Neural progenitor cell (in vitro differentiated cells): Measurements from ENCODE around the gene CAPN10. TPM values are rescaled to one million over a fixed set of nuclear protein-coding genes. Genes with fewer than 3 reads are reported as not detected.

ENCODE experiments used
- DNase-seq: peaks from one replicate; pipeline ENCODE4 v3.0.0-alpha.2; 2016; ENCODE audit warnings: low spot score
- H2AFZ ChIP-seq: fragments of 200-600 bp; sonication (generic); replicated peaks from 2 replicates; pipeline ENCODE4 v1.6.1; 2016; ENCODE audit warnings: antibody characterized with exemption
- H3F3A ChIP-seq: fragments of 200-600 bp; sonication (generic); 2 replicates; pipeline ENCODE4 v1.6.1; 2016; ENCODE audit warnings: antibody characterized with exemption, low read depth
- H3K27ac ChIP-seq: fragments of 200-600 bp; sonication (generic); 2 replicates; pipeline ENCODE4 v1.5.1; 2016; ENCODE audit warnings: mild to moderate bottlenecking
- H3K27me3 ChIP-seq: fragments of 200-600 bp; sonication (generic); 2 replicates; pipeline ENCODE4 v1.6.1; 2016; ENCODE audit warnings: mild to moderate bottlenecking, moderate library complexity
- H3K36me3 ChIP-seq: fragments of 200-600 bp; sonication (generic); 2 replicates; pipeline ENCODE4 v1.5.1; 2016
- H3K4me1 ChIP-seq: fragments of 200-600 bp; sonication (generic); 2 replicates; pipeline ENCODE4 v1.6.1; 2016; ENCODE audit warnings: mixed run types
- H3K4me2 ChIP-seq: fragments of 200-600 bp; sonication (generic); 2 replicates; pipeline ENCODE4 v1.6.1; 2016
- H3K4me3 ChIP-seq: fragments of 200-600 bp; sonication (generic); 2 replicates; pipeline ENCODE4 v1.5.1; 2016
- H3K79me2 ChIP-seq: fragments of 200-600 bp; sonication (generic); 2 replicates; pipeline ENCODE4 v1.6.1; 2016; ENCODE audit warnings: low read depth
- H3K9ac ChIP-seq: fragments of 200-600 bp; sonication (generic); 2 replicates; pipeline ENCODE4 v1.6.1; 2016
- H3K9me3 ChIP-seq: fragments of 200-600 bp; sonication (generic); 2 replicates; pipeline ENCODE4 v1.5.1; 2016; ENCODE audit warnings: low read depth
- H4K20me1 ChIP-seq: fragments of 200-600 bp; sonication (generic); 2 replicates; pipeline ENCODE4 v1.6.1; 2016; ENCODE audit warnings: low read depth
- H3K27ac Mint-ChIP-seq: 3 replicates; pipeline ENCODE4 v1.8.0; 2021; ENCODE audit warnings: mixed read lengths
- H3K27me3 Mint-ChIP-seq: 2 replicates; pipeline ENCODE4 v1.8.0; 2022; ENCODE audit warnings: low read depth, mild to moderate bottlenecking, inconsistent platforms, moderate library complexity, mixed read lengths; ENCODE audit not compliant: insufficient read depth
- H3K36me3 Mint-ChIP-seq: 3 replicates; pipeline ENCODE4 v1.8.0; 2021; ENCODE audit warnings: mixed read lengths
- H3K4me1 Mint-ChIP-seq: 3 replicates; pipeline ENCODE4 v1.8.0; 2021; ENCODE audit warnings: mixed read lengths
- H3K4me3 Mint-ChIP-seq: 3 replicates; pipeline ENCODE4 v1.8.0; 2021; ENCODE audit warnings: mild to moderate bottlenecking, moderate library complexity, mixed read lengths
- H3K9me3 Mint-ChIP-seq: 3 replicates; pipeline ENCODE4 v1.8.0; 2020; ENCODE audit warnings: mixed read lengths
- EZH2 ChIP-seq: fragments of 200-600 bp; sonication (generic); IDR thresholded peaks from 2 replicates; pipeline ENCODE4 v1.6.1; 2017; ENCODE audit warnings: antibody characterized with exemption, mild to moderate bottlenecking, moderate library complexity
- EZH2phosphoT487 ChIP-seq: fragments of 200-600 bp; sonication (generic); IDR thresholded peaks from 2 replicates; pipeline ENCODE4 v1.6.1; 2017; ENCODE audit warnings: antibody characterized with exemption
- total RNA-seq: library from RNA; depleted of rRNA; stranded (reverse); fragments of >200 nt; gene quantifications from 2 replicates; pipeline ENCODE4 v1.2.3, GENCODE V29; 2015; ENCODE audit warnings: low replicate concordance
- TF ChIP-seq, protein P1 (sequence below): fragments of 200-600 bp; sonication (generic); IDR thresholded peaks from 2 replicates; pipeline ENCODE4 v1.5.1; 2017; ENCODE audit warnings: antibody characterized with exemption, mild to moderate bottlenecking

Gene CAPN10
- total RNA-seq, 1 donor from 2014 or later: 16.1 TPM

DNA sequence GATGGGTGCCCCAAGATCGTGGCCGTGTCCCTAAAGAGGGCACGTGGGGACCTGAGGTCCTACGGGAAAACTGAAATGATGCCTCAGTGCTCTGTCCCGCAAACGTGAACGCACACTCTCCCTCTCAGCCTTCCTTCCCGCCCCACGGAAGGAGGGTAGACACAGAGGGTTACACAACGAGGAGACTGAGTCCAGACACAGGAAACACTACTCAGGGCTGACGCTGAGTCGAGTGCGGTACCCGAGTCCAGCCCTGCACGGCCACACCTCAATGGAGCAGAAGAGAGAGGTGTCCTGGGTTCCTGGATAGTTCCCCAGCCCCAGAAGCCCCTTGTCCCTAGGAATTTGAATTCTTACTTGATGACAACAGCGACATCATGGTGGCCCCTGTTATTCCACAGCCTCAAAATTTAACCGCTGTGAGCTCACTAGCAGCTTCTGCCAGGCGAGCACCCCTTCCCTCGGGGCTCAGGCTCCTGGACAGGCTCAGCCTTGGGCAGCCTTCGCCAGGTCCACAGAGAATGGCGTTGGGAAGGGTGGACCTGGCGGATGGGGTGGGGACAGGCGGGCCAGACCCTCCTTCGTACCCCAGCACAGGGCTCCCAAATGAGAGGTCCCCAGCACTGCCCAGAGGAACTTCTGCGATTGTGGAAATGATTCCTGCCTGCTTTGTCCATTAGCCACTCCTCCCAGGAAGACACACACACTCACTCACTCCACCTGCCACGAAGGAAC lies 19.2 kb upstream of the CAPN10 start:
- H2AFZ ChIP-seq: peak overlapping the region; percentile 48
- TF ChIP-seq EZH2 (no peak), EZH2phosphoT487 (no peak)
- TF ChIP-seq, protein P1, sequence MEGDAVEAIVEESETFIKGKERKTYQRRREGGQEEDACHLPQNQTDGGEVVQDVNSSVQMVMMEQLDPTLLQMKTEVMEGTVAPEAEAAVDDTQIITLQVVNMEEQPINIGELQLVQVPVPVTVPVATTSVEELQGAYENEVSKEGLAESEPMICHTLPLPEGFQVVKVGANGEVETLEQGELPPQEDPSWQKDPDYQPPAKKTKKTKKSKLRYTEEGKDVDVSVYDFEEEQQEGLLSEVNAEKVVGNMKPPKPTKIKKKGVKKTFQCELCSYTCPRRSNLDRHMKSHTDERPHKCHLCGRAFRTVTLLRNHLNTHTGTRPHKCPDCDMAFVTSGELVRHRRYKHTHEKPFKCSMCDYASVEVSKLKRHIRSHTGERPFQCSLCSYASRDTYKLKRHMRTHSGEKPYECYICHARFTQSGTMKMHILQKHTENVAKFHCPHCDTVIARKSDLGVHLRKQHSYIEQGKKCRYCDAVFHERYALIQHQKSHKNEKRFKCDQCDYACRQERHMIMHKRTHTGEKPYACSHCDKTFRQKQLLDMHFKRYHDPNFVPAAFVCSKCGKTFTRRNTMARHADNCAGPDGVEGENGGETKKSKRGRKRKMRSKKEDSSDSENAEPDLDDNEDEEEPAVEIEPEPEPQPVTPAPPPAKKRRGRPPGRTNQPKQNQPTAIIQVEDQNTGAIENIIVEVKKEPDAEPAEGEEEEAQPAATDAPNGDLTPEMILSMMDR: no peak
- H4K20me1 ChIP-seq: peaks cover 13% of the 10 kb centered on the region
- no peaks in the 10 kb centered on the region for H3K79me2 ChIP-seq
- peaks cover 42% of the 10 kb centered on the region for H3K27me3 ChIP-seq
- no peak overlapping the region for H3K27ac ChIP-seq
- H3K27ac Mint-ChIP-seq: peak overlapping the region; percentile 37
- H3K4me1 Mint-ChIP-seq: peaks cover 12% of the 10 kb centered on the region
- no peaks in the 10 kb centered on the region for H3K36me3 ChIP-seq
- H3K27me3 Mint-ChIP-seq: peaks cover 14% of the 10 kb centered on the region
- H3K9me3 Mint-ChIP-seq: no peaks in the 10 kb centered on the region
- peak overlapping the region; percentile 90 for H3K4me3 Mint-ChIP-seq
- peak overlapping the region; percentile 56 for H3K4me3 ChIP-seq
- peaks cover 14% of the 10 kb centered on the region for H3F3A ChIP-seq
- H3K9ac ChIP-seq: no peak overlapping the region
- no peak for DNase-seq
- no peaks in the 10 kb centered on the region for H3K9me3 ChIP-seq
- peaks cover 11% of the 10 kb centered on the region for H3K4me1 ChIP-seq
- H3K4me2 ChIP-seq: peak overlapping the region; percentile 80
- H3K36me3 Mint-ChIP-seq: no peaks in the 10 kb centered on the region

DNA sequence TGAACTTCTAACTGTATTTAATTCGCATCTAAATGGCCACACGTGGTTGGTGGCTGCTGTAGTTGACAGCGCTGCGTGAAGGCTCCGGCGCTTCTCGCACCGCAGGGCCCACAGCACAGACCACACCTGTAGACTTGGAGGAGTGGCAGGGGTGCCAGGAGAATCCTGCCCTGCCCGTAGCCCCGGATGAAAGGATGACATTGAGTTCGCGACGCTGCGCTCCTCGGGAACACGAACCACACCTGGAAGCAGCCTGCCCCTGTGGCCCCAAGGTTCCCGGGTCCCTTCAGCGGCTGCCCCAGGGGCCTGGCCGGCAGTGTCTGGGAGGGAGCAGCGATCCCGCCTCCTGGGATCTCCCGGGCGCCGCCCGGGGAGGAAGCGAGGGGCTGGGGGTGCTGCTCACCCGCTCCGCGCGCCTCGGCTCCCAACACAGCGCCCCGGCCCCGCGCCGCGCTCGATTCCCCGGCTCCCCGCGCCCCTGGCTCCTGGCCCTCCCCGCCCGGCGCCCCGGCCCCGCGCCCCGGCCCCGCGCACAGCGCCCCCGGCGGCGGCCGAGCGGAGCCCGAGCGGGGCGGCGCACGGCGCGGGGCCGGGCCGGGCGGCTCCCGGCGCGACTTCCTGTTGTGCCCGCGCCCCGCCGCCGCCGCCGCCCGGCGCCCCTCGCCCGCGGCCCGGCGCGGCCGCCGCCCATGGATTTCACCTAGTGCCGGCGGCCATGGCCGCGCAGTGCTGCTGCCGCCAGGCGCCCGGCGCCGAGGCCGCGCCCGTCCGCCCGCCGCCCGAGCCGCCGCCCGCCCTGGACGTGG lies 18.5 kb upstream of the CAPN10 start, which contains the start of gene RNPEPL1:
Gene RNPEPL1, plus strand, starts transcription at position 613 of the 806 bp plus-strand sequence. Its CDS starts 103 bp downstream, at position 716.
- Histone ChIP-seq H3K27me3 (peaks cover 42% of the 10 kb centered on the region), H4K20me1 (peaks cover 13% of the 10 kb centered on the region), H3K27ac (no peak within 1 kb of the TSS), H3K4me1 (peaks cover 11% of the 10 kb centered on the region), H2AFZ (peak within 1 kb of the TSS; percentile 48), H3K4me3 (peak within 1 kb of the TSS; percentile 56), H3K4me2 (peak within 1 kb of the TSS; percentile 87), H3K9ac (no peak within 1 kb of the TSS), H3K9me3 (no peaks in the 10 kb centered on the region), H3K79me2 (no peaks in the 10 kb centered on the region), H3F3A (peaks cover 14% of the 10 kb centered on the region), H3K36me3 (no peaks in the 10 kb centered on the region)
- TF ChIP-seq, protein P1: peak; percentile 9
- TF ChIP-seq EZH2phosphoT487 (peak; percentile 63), EZH2 (peak; percentile 53)
- peak; percentile 76 for DNase-seq
- H3K4me1 Mint-ChIP-seq: peaks cover 12% of the 10 kb centered on the region
- H3K9me3 Mint-ChIP-seq: no peaks in the 10 kb centered on the region
- H3K27ac Mint-ChIP-seq: peak within 1 kb of the TSS; percentile 37
- H3K36me3 Mint-ChIP-seq: no peaks in the 10 kb centered on the region
- H3K27me3 Mint-ChIP-seq: peaks cover 14% of the 10 kb centered on the region
- peak within 1 kb of the TSS; percentile 90 for H3K4me3 Mint-ChIP-seq

DNA sequence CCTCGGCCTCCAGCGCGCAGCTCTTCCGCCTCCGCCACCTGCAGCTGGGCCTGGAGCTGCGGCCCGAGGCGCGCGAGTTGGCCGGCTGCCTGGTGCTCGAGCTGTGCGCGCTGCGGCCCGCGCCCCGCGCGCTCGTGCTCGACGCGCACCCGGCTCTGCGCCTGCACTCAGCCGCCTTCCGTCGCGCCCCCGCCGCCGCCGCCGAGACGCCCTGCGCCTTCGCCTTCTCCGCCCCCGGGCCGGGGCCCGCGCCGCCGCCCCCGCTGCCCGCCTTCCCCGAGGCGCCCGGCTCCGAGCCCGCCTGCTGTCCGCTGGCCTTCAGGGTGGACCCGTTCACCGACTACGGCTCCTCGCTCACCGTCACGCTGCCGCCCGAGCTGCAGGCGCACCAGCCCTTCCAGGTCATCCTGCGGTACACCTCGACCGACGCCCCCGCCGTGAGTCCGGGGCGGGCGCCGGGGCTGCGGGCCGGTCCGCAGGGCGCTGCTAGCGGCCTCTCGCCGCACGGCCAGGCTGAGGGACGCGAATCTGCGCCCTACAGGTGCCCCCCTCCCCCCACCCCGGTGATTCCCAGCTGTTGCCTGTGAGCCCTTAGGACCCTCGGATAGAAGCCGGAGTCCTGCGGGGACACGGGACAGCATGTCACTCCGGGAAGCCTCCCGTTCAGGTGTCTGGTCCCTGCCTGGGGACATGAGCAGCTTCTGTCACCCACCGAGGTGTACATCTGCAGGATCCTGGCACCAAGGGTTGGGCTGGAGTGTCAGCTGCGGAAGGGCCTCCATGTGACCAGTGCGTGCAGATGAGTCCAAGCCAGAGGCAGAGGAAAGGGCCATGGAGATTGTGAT lies 17.6 kb upstream of the CAPN10 start:
- DNase-seq: peak; percentile 72
- Histone ChIP-seq H3K79me2 (no peaks in the 10 kb centered on the region), H2AFZ (no peak overlapping the region), H3K4me2 (peak overlapping the region; percentile 87), H3K27ac (no peak overlapping the region), H4K20me1 (peaks cover 13% of the 10 kb centered on the region), H3K9me3 (no peaks in the 10 kb centered on the region), H3F3A (peaks cover 14% of the 10 kb centered on the region), H3K27me3 (peaks cover 42% of the 10 kb centered on the region), H3K9ac (no peak overlapping the region), H3K36me3 (no peaks in the 10 kb centered on the region), H3K4me3 (peak overlapping the region; percentile 56), H3K4me1 (peaks cover 11% of the 10 kb centered on the region)
- TF ChIP-seq EZH2: peak; percentile 75
- TF ChIP-seq, protein P1: no peak
- peak; percentile 61 for TF ChIP-seq EZH2phosphoT487
- Mint-ChIP-seq H3K9me3 (no peaks in the 10 kb centered on the region), H3K27ac (no peak overlapping the region), H3K36me3 (no peaks in the 10 kb centered on the region), H3K27me3 (peaks cover 14% of the 10 kb centered on the region), H3K4me1 (peaks cover 12% of the 10 kb centered on the region), H3K4me3 (peak overlapping the region; percentile 82)
